KOPT-K1 (cell line): Measurements from ENCODE around the gene PRDM16.

Experiments
- H3K27ac ChIP-seq: fragments of 200-600 bp; sonication (generic); 2 replicates; pipeline ENCODE4 v1.5.1; 2016; ENCODE audit warnings: antibody characterized with exemption, mild to moderate bottlenecking, low read depth, low read length; ENCODE audit not compliant: poor library complexity, severe bottlenecking
- H3K36me3 ChIP-seq: fragments of 200-600 bp; sonication (generic); 2 replicates; pipeline ENCODE4 v1.5.1; 2017; ENCODE audit warnings: antibody characterized with exemption, mild to moderate bottlenecking, low read length, moderate library complexity; ENCODE audit not compliant: insufficient read depth
- H3K9me3 ChIP-seq: fragments of 200-600 bp; sonication (generic); 2 replicates; pipeline ENCODE4 v1.5.1; 2017; ENCODE audit warnings: antibody characterized with exemption, low read length, mild to moderate bottlenecking; ENCODE audit not compliant: insufficient read depth, poor library complexity, severe bottlenecking

Gene PRDM16

DNA sequence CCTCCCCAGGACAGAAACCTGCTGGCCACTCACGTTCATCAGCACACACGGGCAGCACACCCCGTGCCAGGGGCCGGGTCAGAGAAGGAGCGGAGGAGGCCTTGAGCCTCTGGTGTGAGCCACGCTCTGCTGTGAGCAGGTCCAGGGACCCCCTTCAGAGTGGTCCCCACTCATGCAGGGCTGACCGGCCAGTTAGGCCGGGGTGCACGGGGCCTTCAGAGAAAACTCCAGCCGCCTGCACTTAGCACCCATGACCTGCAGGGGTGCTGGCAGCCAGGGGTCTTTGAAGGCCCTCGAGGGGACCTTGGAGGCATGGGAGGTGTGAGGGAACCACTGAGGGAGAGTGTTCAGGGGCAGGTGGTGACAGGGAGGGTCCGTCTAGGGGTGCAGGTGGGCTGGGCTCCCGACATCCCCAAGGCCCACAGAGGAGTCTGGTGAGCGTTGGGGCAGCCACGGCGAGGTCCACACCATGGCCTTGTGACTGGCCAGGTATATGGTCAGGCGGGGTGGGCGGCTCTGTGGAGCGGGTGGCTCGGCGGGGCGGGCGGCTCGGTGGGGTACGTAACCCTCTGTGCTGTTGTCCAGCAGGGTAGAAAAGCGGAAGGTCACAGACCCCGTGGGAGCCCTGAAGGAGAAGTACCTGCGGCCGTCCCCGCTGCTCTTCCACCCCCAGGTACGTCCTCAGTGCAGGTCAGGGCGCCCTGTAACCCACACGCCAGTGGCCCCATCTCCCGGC is 345.1 kb downstream of the PRDM16 start:
- H3K9me3 ChIP-seq, result peaks cover 15% of the 10 kb centered on the region
- no peak overlapping the region for H3K27ac ChIP-seq
- H3K36me3 ChIP-seq, result no peaks in the 10 kb centered on the region

GRCh38 chr1:3415260-3416090 is 346.5 kb downstream of the PRDM16 start:
- no peaks in the 10 kb centered on the region for H3K36me3 ChIP-seq
- H3K27ac ChIP-seq, result no peak overlapping the region
- peaks cover 15% of the 10 kb centered on the region for H3K9me3 ChIP-seq

GRCh38 chr1:3417082-3417739 is 348.2 kb downstream of the PRDM16 start:
- peaks cover 15% of the 10 kb centered on the region for H3K9me3 ChIP-seq
- no peak overlapping the region for H3K27ac ChIP-seq
- no peaks in the 10 kb centered on the region for H3K36me3 ChIP-seq

DNA sequence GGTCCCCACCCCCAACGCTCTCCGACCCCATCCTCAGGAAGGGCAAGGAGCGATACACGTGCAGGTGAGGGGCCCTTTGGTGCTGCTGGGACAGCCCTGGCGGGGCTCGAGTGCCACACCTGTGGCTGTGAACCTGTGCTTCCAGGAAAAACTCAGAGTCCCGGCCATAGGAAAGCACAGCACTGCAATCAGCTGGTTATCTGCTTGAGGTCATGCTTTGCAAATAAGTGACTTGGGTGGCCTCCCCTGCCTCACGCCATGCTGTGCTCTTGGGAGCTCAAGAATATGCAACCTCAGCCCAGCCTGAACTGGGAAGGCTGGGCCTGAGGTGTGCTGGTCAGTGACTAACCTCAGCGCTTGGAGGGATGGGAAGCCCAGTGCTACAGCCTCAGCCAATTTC is 348.9 kb downstream of the PRDM16 start:
- Histone ChIP-seq H3K27ac (no peak overlapping the region), H3K36me3 (no peaks in the 10 kb centered on the region), H3K9me3 (peaks cover 15% of the 10 kb centered on the region)

DNA sequence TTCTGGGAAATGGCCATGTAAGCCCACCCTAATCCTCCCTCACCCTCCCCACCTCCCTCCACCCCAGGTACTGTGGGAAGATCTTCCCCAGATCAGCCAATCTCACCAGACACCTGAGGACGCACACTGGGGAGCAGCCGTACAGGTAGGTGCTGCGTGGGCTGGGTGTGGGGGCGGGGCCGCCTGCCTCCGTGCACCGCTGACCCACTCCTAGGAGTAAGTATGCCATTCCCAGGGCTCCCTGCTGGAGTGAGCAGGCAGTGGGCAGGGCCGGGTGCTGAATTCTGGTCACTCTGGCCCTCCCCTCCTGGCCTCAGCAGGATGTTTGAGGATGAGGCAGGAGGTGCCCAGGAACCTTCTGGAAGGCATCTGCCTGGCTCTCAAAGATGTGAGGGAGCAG is 349.6 kb downstream of the PRDM16 start:
- peaks cover 15% of the 10 kb centered on the region for H3K9me3 ChIP-seq
- no peak overlapping the region for H3K27ac ChIP-seq
- H3K36me3 ChIP-seq, result no peaks in the 10 kb centered on the region

DNA sequence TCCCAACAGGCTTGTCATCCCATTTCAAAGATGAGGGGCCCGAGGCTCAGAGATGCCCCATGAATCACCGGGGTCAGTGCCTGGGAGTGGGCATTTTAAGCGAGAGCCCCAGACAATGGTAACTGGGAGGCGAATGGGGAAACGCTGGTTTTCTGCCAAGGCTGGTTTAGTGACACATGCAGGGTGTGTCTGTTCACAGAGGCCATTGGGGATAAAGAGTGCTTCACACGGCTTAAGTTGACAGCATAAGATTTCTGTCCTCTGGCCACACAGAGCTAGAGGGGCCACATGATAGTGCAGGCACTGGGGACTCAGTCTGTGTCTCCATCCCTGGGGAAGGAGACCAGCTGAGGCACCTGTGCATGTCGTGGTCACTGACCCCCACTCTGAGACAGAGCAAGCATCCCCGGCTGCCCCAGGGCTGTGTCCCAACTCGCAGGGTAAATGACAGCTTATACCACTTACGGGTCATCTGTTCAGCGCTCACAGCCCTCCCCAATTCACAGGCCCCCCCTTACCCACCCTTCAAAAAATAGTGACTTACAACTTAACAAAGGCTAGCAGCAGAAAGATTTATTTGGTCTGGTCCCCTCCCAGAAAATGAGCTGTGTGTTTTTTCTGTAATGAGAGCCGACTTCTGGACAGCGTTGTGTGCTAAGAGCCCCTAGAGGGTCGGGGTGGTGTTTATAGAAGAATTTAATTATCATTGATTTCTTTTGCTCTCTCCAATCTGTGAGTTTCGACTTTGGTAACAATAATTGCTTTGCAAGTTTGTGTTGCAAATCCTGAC is 350.6 kb downstream of the PRDM16 start:
- no peaks in the 10 kb centered on the region for H3K36me3 ChIP-seq
- H3K27ac ChIP-seq, result no peak overlapping the region
- peaks cover 15% of the 10 kb centered on the region for H3K9me3 ChIP-seq

GRCh38 chr1:3420218-3420951 is 351.4 kb downstream of the PRDM16 start:
- Histone ChIP-seq H3K36me3 (no peaks in the 10 kb centered on the region), H3K9me3 (peaks cover 15% of the 10 kb centered on the region), H3K27ac (no peak overlapping the region)

DNA sequence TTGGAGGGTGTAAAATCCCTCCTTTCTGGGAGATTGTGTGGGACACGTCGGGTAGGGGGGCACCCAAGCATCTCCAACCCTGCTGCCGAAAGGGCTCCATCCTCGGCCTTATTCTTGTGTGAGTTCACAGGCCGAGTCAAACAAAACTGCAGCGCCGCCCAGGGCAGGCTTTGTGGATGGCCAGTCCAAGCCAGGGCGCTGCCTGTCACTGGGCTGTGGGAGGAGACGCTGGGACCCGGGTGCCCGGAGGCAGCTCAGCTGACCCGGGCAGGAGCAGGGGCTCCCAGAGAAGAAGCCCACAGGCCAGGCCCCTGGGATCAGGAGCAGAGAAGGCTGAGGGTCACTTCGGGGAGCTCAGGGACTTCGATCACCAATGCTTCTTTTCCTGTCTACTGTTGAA is 353.6 kb downstream of the PRDM16 start:
- Histone ChIP-seq H3K27ac (no peak overlapping the region), H3K36me3 (no peaks in the 10 kb centered on the region), H3K9me3 (peaks cover under 1% of the 10 kb centered on the region)

GRCh38 chr1:3423245-3423829 is 354.3 kb downstream of the PRDM16 start:
- H3K36me3 ChIP-seq, result no peaks in the 10 kb centered on the region
- H3K27ac ChIP-seq, result no peak overlapping the region
- no peaks in the 10 kb centered on the region for H3K9me3 ChIP-seq

GRCh38 chr1:3423896-3424611 is 355.1 kb downstream of the PRDM16 start:
- Histone ChIP-seq H3K27ac (no peak overlapping the region), H3K9me3 (no peaks in the 10 kb centered on the region), H3K36me3 (no peaks in the 10 kb centered on the region)

DNA sequence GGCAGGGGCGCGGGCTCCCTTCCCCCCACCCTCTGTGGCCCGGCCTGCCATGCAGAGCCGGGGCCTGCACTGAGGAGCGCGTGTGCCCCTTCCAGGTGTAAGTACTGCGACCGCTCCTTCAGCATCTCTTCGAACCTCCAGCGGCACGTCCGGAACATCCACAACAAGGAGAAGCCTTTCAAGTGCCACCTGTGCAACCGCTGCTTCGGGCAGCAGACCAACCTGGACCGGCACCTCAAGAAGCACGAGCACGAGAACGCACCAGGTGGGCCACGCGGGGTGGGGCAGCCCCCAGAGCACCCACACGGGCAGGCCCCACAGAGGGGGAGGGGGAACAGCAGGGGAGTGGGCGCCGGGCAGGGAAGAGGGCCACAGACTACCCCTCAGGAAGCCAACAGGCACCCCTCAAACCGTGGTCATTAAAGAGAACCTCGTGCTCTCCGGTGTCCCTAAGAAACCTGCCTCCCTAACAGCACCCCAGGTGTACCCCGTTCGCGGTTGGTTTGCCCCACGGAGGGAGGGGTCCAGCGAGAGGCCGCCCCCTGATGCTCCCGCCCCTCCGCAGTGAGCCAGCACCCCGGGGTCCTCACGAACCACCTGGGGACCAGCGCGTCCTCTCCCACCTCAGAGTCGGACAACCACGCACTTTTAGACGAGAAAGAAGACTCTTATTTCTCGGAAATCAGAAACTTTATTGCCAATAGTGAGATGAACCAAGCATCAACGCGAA is 356.6 kb downstream of the PRDM16 start:
- Histone ChIP-seq H3K27ac (no peak overlapping the region), H3K36me3 (no peaks in the 10 kb centered on the region), H3K9me3 (no peaks in the 10 kb centered on the region)

DNA sequence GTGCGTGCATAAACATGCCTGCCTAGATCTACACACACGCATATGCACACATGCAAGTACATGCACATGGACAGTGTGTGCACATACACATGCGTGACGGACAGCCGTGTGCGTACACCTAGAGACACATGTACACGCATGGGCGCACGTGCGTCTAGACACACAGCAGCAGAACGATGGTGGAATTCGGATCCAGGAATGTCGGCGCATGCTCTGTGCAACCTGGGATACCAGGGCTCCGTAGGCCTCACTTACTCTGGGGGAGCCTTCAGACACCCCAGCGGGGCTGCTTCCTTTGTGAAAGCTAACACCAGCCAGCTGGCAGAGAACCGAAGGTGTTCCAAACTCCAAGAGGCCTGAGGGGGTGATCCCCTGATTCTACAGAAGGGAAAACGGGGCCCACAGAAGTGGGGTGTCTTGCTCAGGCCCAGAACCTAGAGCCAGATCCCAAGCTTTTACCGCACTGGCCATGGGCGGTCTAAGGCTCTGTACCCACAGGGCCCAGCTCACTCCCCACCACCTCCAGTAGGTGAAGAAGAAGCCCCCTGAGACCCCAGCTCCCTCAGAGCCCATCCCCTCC is 358.0 kb downstream of the PRDM16 start:
- H3K36me3 ChIP-seq, result no peaks in the 10 kb centered on the region
- H3K9me3 ChIP-seq, result no peaks in the 10 kb centered on the region
- no peak overlapping the region for H3K27ac ChIP-seq
